HEK293T (cell line): Measurements from ENCODE around the gene SERTAD2.

Source experiments
- CTCF ChIA-PET: fragments of 350-600 bp; formaldehyde crosslinking; extraction: SDS; loops from one replicate; lab custom pipeline; 2021; ENCODE audit warnings: antibody characterized with exemption, inconsistent platforms; lab: Yijun Ruan, JAX
- POLR2A ChIA-PET: fragments of 350-600 bp; formaldehyde crosslinking; extraction: SDS; loops from one replicate; lab custom pipeline; 2020; ENCODE audit warnings: antibody characterized with exemption, inconsistent platforms; lab: Yijun Ruan, JAX
- DNase-seq: peaks from one replicate; pipeline ENCODE4 v3.0.0; 2012; ENCODE audit warnings: mixed read lengths; ENCODE audit errors: extremely low spot score
- BHLHE40 ChIP-seq: fragments of 450-650 bp; IDR thresholded peaks from 2 replicates; pipeline ENCODE4 v1.6.1; 2016; ENCODE audit warnings: mild to moderate bottlenecking, moderate library complexity, borderline replicate concordance
- CTBP1 ChIP-seq: fragments of 450-650 bp; IDR thresholded peaks from 2 replicates; pipeline ENCODE4 v1.6.1; 2016; ENCODE audit warnings: borderline replicate concordance
- ELF4 ChIP-seq: fragments of 450-650 bp; IDR thresholded peaks from 2 replicates; pipeline ENCODE4 v1.6.1; 2017; ENCODE audit warnings: antibody characterized with exemption
- FOXA1 ChIP-seq: fragments of 450-650 bp; IDR thresholded peaks from 2 replicates; pipeline ENCODE4 v1.6.1; 2016; ENCODE audit warnings: mild to moderate bottlenecking
- FOXK2 ChIP-seq: fragments of 450-650 bp; IDR thresholded peaks from 2 replicates; pipeline ENCODE4 v1.6.1; 2016; ENCODE audit warnings: mild to moderate bottlenecking
- HDGF ChIP-seq: fragments of 450-650 bp; IDR thresholded peaks from 2 replicates; pipeline ENCODE4 v1.6.1; 2017; ENCODE audit warnings: antibody characterized with exemption, borderline replicate concordance
- LEF1 ChIP-seq: fragments of 450-650 bp; IDR thresholded peaks from 2 replicates; pipeline ENCODE4 v1.6.1; 2017; ENCODE audit warnings: mild to moderate bottlenecking, borderline replicate concordance
- NFRKB ChIP-seq: fragments of 450-650 bp; IDR thresholded peaks from 2 replicates; pipeline ENCODE4 v1.6.1; 2016; ENCODE audit warnings: mild to moderate bottlenecking, moderate library complexity
- SP1 ChIP-seq: fragments of 450-650 bp; IDR thresholded peaks from 2 replicates; pipeline ENCODE4 v1.6.1; 2017
- SUZ12 ChIP-seq: fragments of 450-650 bp; IDR thresholded peaks from 2 replicates; pipeline ENCODE4 v1.6.1; 2016; ENCODE audit warnings: mild to moderate bottlenecking
- TARDBP ChIP-seq: fragments of 450-650 bp; IDR thresholded peaks from 2 replicates; pipeline ENCODE4 v1.6.1; 2016
- ZNF384 ChIP-seq: fragments of 450-650 bp; IDR thresholded peaks from 2 replicates; pipeline ENCODE4 v1.6.1; 2016
- TF ChIP-seq, protein P1 (sequence below): fragments of 450-650 bp; IDR thresholded peaks from 2 replicates; pipeline ENCODE4 v1.6.1; 2016

The SERTAD2 gene

DNA sequence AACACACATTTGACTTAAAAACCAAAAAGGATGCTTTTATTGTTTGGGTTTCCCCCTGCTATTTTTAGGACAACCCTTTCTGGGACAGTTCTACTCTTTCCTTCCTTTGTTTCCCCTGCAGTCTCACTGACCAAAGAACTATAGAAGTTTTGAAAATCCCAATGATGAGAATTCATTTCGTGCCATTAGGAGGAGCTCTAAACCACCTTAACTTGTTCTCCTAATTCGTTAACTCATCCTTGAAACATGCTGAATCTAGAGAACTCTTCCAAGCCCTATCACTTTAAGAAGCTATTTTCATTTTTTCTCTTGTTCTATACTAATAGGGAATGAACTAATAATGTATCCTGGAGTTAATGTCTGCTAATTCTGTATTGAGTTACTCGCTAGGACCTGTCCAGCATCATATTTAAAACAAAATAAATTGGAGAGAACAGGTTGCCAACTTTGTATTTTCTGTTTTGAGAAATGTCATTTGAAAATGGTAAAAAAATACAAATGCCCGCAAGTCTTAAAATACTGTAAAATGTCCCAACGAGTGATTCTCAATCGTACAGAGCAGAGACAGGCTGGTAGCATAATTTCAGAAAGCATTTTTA lies 66.7 kb downstream of the SERTAD2 start:
- TF ChIP-seq ZNF384: no peak
- no peak for TF ChIP-seq FOXK2
- TF ChIP-seq SP1: no peak
- TF ChIP-seq NFRKB: no peak
- no peak for TF ChIP-seq HDGF
- TF ChIP-seq CTBP1: no peak
- TF ChIP-seq, protein P1, sequence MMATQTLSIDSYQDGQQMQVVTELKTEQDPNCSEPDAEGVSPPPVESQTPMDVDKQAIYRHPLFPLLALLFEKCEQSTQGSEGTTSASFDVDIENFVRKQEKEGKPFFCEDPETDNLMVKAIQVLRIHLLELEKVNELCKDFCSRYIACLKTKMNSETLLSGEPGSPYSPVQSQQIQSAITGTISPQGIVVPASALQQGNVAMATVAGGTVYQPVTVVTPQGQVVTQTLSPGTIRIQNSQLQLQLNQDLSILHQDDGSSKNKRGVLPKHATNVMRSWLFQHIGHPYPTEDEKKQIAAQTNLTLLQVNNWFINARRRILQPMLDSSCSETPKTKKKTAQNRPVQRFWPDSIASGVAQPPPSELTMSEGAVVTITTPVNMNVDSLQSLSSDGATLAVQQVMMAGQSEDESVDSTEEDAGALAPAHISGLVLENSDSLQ: no peak
- CTCF ChIA-PET: interaction anchor here (0.6 to 1.6 kb wide), 5 partner anchors 36 to 286 kb away, joined by 3 to 9 read pairs (median 4); no protein-coding TSS in a partner anchor
- peak; percentile 51 for DNase-seq
- POLR2A ChIA-PET: interaction anchor here (0.8 kb wide), 1 partner anchor 256 kb away, joined by 3 read pairs; no protein-coding TSS in a partner anchor

DNA sequence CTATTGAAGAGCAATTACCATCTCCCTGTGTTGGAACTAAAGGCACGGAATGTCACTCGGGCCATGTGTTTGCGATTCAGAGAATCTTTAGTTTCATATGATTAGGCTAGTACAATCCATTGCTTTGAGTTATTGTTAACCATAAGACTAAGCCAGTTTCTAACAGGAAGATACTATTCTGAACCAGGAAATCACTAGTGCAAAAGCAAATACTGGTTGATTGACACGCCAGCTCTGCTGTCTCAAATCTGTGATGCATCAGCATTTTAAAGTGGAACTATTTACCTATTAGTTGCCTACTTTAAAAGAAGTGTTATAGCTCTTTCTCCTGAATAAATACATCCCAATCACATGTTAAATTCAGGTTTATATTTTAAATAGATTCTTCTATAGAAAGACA lies 67.7 kb downstream of the SERTAD2 start:
- POLR2A ChIA-PET: no interaction called here
- TF ChIP-seq, protein P1: peak; percentile 23; the same call in 1 of the 2 replicates
- TF ChIP-seq NFRKB (no peak), HDGF (no peak), SP1 (no peak), LEF1 (no peak), ELF4 (no peak)
- no peak for DNase-seq
- CTCF ChIA-PET: interaction anchor here (0.7 to 1.6 kb wide), 2 partner anchors 287 to 470 kb away, joined by 3 to 5 read pairs; partner anchors contain the start of gene CEP68

DNA sequence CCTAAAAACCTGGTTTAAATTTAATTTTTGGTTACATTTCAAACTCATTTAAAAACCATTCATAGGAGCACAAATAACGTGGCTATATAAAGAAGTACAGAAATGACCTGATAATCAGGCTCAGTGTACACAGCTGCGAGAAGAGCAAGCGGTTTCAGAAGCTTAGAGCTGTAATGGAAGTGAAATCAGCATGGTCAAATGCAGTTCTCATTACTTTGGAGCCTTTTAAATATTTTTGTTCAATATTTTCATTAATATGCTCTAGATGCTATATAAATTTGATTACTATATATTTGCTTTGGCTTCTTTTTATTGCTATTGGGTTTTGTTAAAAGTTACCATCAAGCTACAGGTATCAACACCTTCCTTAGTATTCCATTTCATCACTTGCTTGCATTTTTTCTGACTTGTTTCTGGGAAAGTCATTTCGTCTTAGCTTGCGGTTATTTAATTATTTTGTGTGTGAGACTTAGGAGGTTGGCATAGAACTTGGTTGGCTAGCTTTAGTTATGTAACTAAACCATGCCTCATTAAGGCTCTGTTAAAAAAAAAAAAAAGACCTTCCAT lies 70.9 kb downstream of the SERTAD2 start:
- CTCF ChIA-PET: interaction anchor here (1.0 kb wide), 1 partner anchor 252 kb away, joined by 4 read pairs; no protein-coding TSS in a partner anchor
- TF ChIP-seq ELF4 (no peak), CTBP1 (no peak), NFRKB (no peak), TARDBP (no peak), ZNF384 (no peak), FOXA1 (no peak), BHLHE40 (no peak), FOXK2 (no peak)
- TF ChIP-seq, protein P1: no peak
- POLR2A ChIA-PET: no interaction called here
- DNase-seq: no peak

DNA sequence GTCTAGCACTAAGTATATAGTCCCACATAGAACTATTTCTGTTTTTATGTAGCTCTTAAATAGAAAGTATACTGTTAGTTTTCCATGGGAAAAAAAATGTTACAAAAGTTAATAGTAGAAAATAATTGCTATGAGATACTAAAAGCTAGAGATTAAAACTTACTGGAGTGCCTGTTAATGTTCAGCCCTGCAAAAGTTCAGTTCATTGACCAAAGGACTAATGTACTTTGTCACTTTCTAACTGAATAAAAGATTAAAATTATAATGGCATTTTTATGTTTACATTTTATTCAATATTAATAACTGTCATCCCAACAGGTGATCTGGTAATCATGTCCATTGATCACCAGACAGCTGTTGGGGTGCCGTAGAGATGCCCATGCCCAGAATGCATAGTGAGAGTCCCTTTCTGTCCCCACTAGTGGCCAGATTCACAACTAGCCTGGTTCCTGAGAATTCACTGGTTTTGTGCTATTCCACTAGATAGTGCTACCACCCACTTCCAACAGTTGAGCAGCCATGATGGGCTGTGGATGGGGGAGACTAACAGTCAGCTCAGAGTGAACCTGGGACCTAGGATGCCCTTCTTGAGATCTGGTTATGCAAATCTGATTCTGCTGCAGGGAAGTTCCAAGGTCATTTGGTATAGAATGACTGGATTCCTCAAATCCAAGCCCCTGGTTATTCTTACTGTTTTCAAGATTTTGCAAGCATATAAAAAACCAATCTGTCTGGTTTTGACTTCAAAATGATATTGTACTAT lies 71.8 kb downstream of the SERTAD2 start:
- POLR2A ChIA-PET: no interaction called here
- CTCF ChIA-PET: interaction anchor here (1.0 kb wide), 1 partner anchor 251 kb away, joined by 4 read pairs; no protein-coding TSS in a partner anchor

More for the DNA sequence above, 71.8 kb downstream of the SERTAD2 start:
- no peak for TF ChIP-seq SUZ12
- DNase-seq: no peak
